ENCODE measurements around the gene ENTHD1.

GRCh38 chr22:39719559-39720450 is 173.8 kb downstream of the ENTHD1 start:
- no peak for TF ChIP-seq POLR2A (IDR thresholded peaks at IDR 0.05; ENCODE audit: low read depth)
- TF ChIP-seq EP300 (IDR thresholded peaks at IDR 0.05), result no peak

Measured in esophagus muscularis mucosa (tissue), 2 donors.